Tibial nerve (tissue), 4 donors: Measurements from ENCODE around the gene NFKBIL1. TPM values are rescaled to one million over a fixed set of nuclear protein-coding genes. Genes with fewer than 3 reads are reported as not detected.

Source experiments
- DNase-seq, 2 donors: peaks; one replicate each; pipeline ENCODE4 v3.0.0-alpha.2; 2019; ENCODE audit warnings: low spot score in 2 of 2
- H3K27ac ChIP-seq, 4 donors: fragments of 200-600 bp; sonication (generic) in 3 of 4; one replicate each; pipeline ENCODE4 v1.5.1; 2017 to 2019; ENCODE audit warnings: mild to moderate bottlenecking in 1 of 4
- H3K27me3 ChIP-seq, 2 donors: fragments of 200-600 bp; sonication (generic) in 1 of 2; one replicate each; pipeline versions ENCODE4 v1.5.1 to v1.6.0; 2017 to 2019
- H3K36me3 ChIP-seq, 3 donors: fragments of 200-600 bp; sonication (generic); one replicate each; pipeline ENCODE4 v1.5.1; 2018 to 2019
- H3K4me1 ChIP-seq, 4 donors: fragments of 200-600 bp; sonication (generic) in 3 of 4; one replicate each; pipeline ENCODE4 v1.5.1; 2017 to 2019
- H3K4me3 ChIP-seq, 4 donors: fragments of 200-600 bp; sonication (generic) in 3 of 4; one replicate each; pipeline ENCODE4 v1.5.1; 2017 to 2019; ENCODE audit warnings: mild to moderate bottlenecking in 1 of 4, moderate library complexity in 1 of 4
- H3K9me3 ChIP-seq, 4 donors: fragments of 200-600 bp; sonication (generic) in 3 of 4; one replicate each; pipeline ENCODE4 v1.5.1; 2017 to 2019
- CTCF ChIP-seq, 5 experiments: fragments of 200-600 bp in 3 of 5; fragments of 450-650 bp in 2 of 5; sonication (generic) in 3 of 5; IDR thresholded peaks; one replicate each; pipeline ENCODE4 v1.5.1; 2016 to 2019; ENCODE audit warnings: antibody characterized with exemption in 5 of 5, mild to moderate bottlenecking in 3 of 5, moderate library complexity in 2 of 5
- EP300 ChIP-seq, 2 donors: sonication (generic); formaldehyde crosslinking; IDR thresholded peaks; one replicate each; pipeline ENCODE4 v1.6.1; 2017; ENCODE audit warnings: antibody characterized with exemption in 2 of 2, mild to moderate bottlenecking in 1 of 2
- POLR2A ChIP-seq, 2 donors: fragments of 450-650 bp; IDR thresholded peaks; one replicate each; pipeline ENCODE4 v1.6.1; 2017; ENCODE audit warnings: antibody characterized with exemption in 2 of 2, mild to moderate bottlenecking in 2 of 2, moderate library complexity in 2 of 2
- WGBS, 2 donors: methylation state at CpG; one replicate each; pipeline ENCODE4 v1.1.5; 2018; 5-methylcytosine and 5-hydroxymethylcytosine counted together
- small RNA-seq: library from RNA; depleted of rRNA; stranded (forward); fragments of <200 nt; gene quantifications from one replicate; pipeline ENCODE3, GENCODE V24; 2016
- total RNA-seq, 4 donors: library from RNA; depleted of rRNA; stranded (reverse); fragments of >200 nt; gene quantifications; one replicate each; pipeline ENCODE4 v1.1.0, GENCODE V29; 2016

NFKBIL1 gene
- total RNA-seq, 4 donors from 2014 or later: 26.2 to 30.2 (median 27.7) TPM

GRCh38 chr6:31597006-31597405, 49.6 kb downstream of the NFKBIL1 start:
- peak in 3 of 5 experiments; percentile 34 to 40 (median 36) for TF ChIP-seq CTCF (IDR thresholded peaks at IDR 0.05)
- TF ChIP-seq EP300 (IDR thresholded peaks at IDR 0.05): no peak
- Histone ChIP-seq H3K36me3 (no peaks in the 10 kb centered on the region), H3K27ac (no peak overlapping the region), H3K27me3 (no peaks in the 10 kb centered on the region), H3K4me3 (no peak overlapping the region), H3K9me3 (no peaks in the 10 kb centered on the region), H3K4me1 (peaks cover 0 to 4% (median 0%) of the 10 kb centered on the region in 4 donors)
- WGBS, 2 donors: 30% methylated on average over 2 of the region's 2 CpGs
- DNase-seq: no peak

- Histone ChIP-seq H3K27ac (no peak overlapping the region), H3K9me3 (no peaks in the 10 kb centered on the region), H3K27me3 (no peaks in the 10 kb centered on the region), H3K36me3 (no peaks in the 10 kb centered on the region), H3K4me3 (no peak overlapping the region), H3K4me1 (no peaks in the 10 kb centered on the region)
- DNase-seq: no peak
- no peak for TF ChIP-seq CTCF (IDR thresholded peaks at IDR 0.05)
- TF ChIP-seq EP300 (IDR thresholded peaks at IDR 0.05): no peak
- TF ChIP-seq POLR2A (IDR thresholded peaks at IDR 0.05): no peak
- 75 to 82% methylated on average over 1 of the region's 1 CpG for WGBS, 2 donors
Observed at GRCh38 chr6:31607317-31607716, 59.9 kb downstream of the NFKBIL1 start.

Small RNA genes within 50 kb of the gene (small RNA-seq; reads per million reads assigned to genes)
- gene AL663061.1: not detected
- 426 reads per million, percentile 97 among the genes with 10 or more reads in this experiment for gene SNORD117
- not detected for gene SNORD84

Other genes with a start within 250 kb of the NFKBIL1 start
- gene HLA-B, start 190.4 kb upstream of the NFKBIL1 start, total RNA-seq: 100 to 1,000 TPM; 570 to 933 (median 787) TPM
- 10 to 100 TPM; 15.9 to 28.3 (median 23.7) TPM for gene MICA, start 144.0 kb upstream of the NFKBIL1 start, total RNA-seq
- 1 to 10 TPM; 1.0 to 8.0 (median 4.1) TPM for gene MICB, start 49.5 kb upstream of the NFKBIL1 start, total RNA-seq
- gene MCCD1, start 18.6 kb upstream of the NFKBIL1 start, total RNA-seq: not detected
- gene DDX39B, start 5.6 kb upstream of the NFKBIL1 start, total RNA-seq: 100 to 1,000 TPM; 306 to 436 (median 358) TPM
- 1 to 10 TPM in 3 of 4 donors, under 1 TPM in 1; 0.60 to 3.8 (median 2.2) TPM for gene ATP6V1G2, start 1.0 kb upstream of the NFKBIL1 start, total RNA-seq
- gene LTA, start 24.7 kb downstream of the NFKBIL1 start, total RNA-seq: not detected
- not detected for gene TNF, start 28.0 kb downstream of the NFKBIL1 start, total RNA-seq
- not detected for gene LTB, start 34.8 kb downstream of the NFKBIL1 start, total RNA-seq
- gene LST1, start 38.7 kb downstream of the NFKBIL1 start, total RNA-seq: 10 to 100 TPM; 15.7 to 86.5 (median 20.8) TPM
- gene NCR3, start 45.4 kb downstream of the NFKBIL1 start, total RNA-seq: not detected
- 10 to 100 TPM; 27.1 to 66.3 (median 50.4) TPM for gene AIF1, start 67.6 kb downstream of the NFKBIL1 start, total RNA-seq
- 100 to 1,000 TPM in 2 of 4 donors, 10 to 100 TPM in 2; 71.4 to 113 (median 88.0) TPM for gene PRRC2A, start 73.1 kb downstream of the NFKBIL1 start, total RNA-seq
- 100 to 1,000 TPM; 189 to 228 (median 210) TPM for gene BAG6, start 105.1 kb downstream of the NFKBIL1 start, total RNA-seq
- gene APOM, start 108.3 kb downstream of the NFKBIL1 start, total RNA-seq: 1 to 10 TPM in 1 of 4 donors, under 1 TPM in 2, not detected in 1; 0.63 to 2.0 (median 0.90) TPM
- 10 to 100 TPM; 13.8 to 23.3 (median 20.5) TPM for gene C6orf47, start 113.2 kb downstream of the NFKBIL1 start, total RNA-seq
- gene GPANK1, start 117.4 kb downstream of the NFKBIL1 start, total RNA-seq: 10 to 100 TPM; 18.8 to 30.0 (median 26.5) TPM
- gene CSNK2B, start 118.5 kb downstream of the NFKBIL1 start, total RNA-seq: 100 to 1,000 TPM; 183 to 207 (median 188) TPM
- gene LY6G5B, start 122.4 kb downstream of the NFKBIL1 start, total RNA-seq: 10 to 100 TPM in 2 of 4 donors, 1 to 10 TPM in 2; 7.6 to 13.0 (median 9.8) TPM
- under 1 TPM in 1 of 4 donors, not detected in 3; 0.84 TPM for gene LY6G5C, start 133.5 kb downstream of the NFKBIL1 start, total RNA-seq
- gene ABHD16A, start 155.7 kb downstream of the NFKBIL1 start, total RNA-seq: 10 to 100 TPM; 37.1 to 62.1 (median 49.9) TPM
- not detected for gene LY6G6F, start 159.3 kb downstream of the NFKBIL1 start, total RNA-seq
- not detected for gene LY6G6D, start 167.7 kb downstream of the NFKBIL1 start, total RNA-seq
- gene LY6G6C, start 174.1 kb downstream of the NFKBIL1 start, total RNA-seq: not detected
- gene MPIG6B, start 175.8 kb downstream of the NFKBIL1 start, total RNA-seq: not detected
- 100 to 1,000 TPM; 134 to 193 (median 166) TPM for gene DDAH2, start 181.7 kb downstream of the NFKBIL1 start, total RNA-seq
- 100 to 1,000 TPM; 216 to 341 (median 246) TPM for gene CLIC1, start 188.9 kb downstream of the NFKBIL1 start, total RNA-seq
- gene MSH5, start 192.4 kb downstream of the NFKBIL1 start, total RNA-seq: 10 to 100 TPM; 12.2 to 25.5 (median 18.4) TPM
- gene SAPCD1, start 215.0 kb downstream of the NFKBIL1 start, total RNA-seq: 1 to 10 TPM in 3 of 4 donors, not detected in 1; 1.5 to 5.5 (median 4.8) TPM
- under 1 TPM; 0.21 to 0.66 (median 0.35) TPM for gene VWA7, start 229.7 kb downstream of the NFKBIL1 start, total RNA-seq
- gene VARS1, start 248.1 kb downstream of the NFKBIL1 start, total RNA-seq: 10 to 100 TPM; 40.8 to 58.6 (median 50.1) TPM